D341Med (cell line): ENCODE results near the gene TNFRSF14.

ENCODE experiments used
- DNase-seq: peaks from one replicate; pipeline ENCODE4 v3.0.0; 2012; ENCODE audit warnings: low spot score

The TNFRSF14 gene

DNA sequence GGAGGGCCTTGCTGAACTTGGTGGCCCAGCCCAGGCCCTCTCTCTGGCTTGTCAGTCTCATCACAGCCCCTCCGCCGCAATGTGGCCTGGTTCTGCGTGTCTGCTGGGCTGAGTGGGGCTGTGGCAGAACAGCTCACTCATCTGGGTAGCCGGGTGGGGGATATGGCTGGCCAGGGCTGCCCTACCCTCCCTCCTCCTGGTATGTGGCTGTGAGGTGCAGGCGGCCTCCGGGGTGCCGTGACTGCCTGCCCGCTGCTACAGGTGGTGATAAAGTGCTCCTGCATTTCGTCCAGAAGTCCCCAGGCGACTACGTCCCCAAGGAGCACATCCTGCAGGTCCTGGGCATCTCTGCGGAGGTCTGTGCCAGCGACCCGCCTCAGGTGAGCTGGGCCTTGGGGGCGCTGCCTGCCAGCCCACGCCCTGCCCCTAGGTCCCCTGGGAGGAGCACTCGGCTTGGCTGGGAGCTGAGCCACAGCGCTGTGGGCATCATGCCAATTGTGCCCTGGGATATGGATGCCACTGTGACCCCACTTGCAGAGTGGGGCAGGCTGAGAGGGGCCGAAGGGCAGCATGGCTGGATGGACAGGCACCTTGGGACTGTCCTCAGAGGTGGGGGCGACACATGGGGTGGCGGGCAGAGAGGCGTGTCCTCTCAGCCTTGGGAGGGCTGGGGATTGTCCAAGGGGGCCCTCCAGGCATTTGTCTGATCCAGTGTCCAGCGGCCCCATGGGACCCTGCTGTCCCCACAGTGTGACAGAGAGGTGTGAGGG, 32.7 kb downstream of the TNFRSF14 start:
- no peak for DNase-seq

DNA sequence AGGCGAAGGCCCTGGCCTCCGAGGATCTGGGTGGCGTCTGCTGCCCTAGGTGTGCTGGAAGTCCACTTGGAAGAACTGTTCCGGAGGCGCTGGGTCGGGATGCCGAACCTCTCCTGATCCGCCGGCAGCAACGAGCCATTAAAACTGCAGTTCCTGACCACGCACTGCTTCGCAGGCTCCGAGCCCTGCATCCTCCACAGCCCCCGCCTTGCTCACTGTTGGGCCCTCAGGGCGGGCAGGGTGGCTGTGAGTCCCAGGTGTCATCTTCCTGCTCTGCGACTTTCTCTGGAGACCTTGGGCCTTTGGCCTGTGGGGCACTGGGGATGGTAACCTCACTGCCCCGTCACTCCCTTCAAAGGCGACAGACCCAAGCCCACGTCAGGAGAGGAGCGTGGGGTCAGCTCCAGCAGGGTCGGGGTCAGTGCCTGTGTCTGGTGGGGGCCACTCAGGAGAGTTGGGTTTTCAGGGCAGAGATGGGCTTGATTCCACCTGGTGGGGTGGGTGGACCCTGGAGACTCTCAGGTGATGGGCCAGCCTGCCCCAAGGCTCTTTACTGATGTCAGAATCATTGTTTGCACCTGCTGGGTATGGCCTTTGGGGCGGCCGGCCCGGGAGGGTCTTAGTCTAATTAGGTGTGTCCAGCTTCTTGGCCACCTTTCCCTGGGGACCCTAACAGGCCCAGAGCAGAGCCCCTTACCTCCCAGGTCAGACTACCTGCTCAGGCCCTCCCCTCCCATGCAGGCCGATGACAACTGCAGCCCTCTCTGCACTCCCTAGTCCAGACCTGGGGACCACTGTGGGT, 33.5 kb downstream of the TNFRSF14 start:
- no peak for DNase-seq

DNA sequence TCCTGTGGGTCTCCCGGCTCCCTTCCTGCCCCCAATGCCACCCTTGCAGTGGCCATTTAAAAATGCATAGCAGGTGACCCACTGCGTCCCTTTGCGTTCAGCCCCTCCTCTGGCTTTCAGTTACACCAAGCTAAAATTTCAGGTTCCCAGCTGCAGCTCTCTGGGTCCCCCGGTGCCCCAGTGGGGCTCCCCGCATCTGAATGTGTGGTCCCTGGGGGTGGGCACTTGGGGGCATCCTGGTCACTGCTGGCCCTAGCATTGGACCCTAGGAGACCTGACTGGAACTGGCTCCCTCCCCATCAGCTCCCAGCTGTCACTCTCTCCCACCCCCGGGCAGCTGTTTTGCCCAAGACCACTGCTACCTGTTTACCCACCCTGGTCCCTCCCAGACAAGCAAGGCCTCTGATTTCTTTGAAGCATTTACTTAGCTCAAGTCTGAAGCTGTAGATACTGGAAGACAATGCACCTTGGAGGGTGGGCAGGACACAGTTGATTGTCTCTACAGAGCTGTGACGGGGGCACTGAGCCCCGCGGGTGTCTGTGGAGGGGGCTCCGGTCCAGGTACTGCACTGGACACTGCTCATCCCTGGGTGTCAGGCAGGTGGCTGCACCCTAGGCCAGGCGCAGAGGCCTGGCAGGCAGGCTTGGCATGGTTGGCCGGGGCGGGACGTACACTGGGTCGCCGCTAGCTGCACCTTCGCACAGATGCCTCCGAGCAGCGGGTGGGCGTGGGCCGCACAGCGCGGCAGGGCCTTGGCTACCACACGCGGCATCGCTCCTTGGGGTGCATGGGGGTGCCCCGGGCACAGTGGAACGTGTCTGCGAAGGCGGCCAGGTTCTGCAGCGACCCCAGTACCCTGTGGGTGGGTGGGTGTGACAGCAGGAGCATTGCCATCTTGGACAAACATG, 34.3 kb downstream of the TNFRSF14 start:
- no peak for DNase-seq

DNA sequence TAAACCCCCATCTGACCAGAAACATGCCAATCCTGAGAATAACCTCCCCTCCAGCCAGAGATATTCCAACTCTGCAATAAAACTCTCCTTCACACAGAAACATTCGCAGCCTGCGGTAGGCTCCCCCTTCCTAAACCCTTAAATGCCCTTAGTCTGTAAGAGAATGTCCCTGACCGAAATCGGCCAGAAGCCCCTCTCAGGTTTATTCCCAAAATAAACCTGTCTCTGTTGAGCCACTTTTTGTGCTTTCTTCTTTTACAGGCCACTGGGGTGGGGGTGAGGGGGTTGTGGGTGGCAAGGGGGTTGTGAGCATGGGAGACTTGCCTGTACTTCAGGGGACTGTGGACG, 35.0 kb downstream of the TNFRSF14 start:
- DNase-seq, result no peak

DNA sequence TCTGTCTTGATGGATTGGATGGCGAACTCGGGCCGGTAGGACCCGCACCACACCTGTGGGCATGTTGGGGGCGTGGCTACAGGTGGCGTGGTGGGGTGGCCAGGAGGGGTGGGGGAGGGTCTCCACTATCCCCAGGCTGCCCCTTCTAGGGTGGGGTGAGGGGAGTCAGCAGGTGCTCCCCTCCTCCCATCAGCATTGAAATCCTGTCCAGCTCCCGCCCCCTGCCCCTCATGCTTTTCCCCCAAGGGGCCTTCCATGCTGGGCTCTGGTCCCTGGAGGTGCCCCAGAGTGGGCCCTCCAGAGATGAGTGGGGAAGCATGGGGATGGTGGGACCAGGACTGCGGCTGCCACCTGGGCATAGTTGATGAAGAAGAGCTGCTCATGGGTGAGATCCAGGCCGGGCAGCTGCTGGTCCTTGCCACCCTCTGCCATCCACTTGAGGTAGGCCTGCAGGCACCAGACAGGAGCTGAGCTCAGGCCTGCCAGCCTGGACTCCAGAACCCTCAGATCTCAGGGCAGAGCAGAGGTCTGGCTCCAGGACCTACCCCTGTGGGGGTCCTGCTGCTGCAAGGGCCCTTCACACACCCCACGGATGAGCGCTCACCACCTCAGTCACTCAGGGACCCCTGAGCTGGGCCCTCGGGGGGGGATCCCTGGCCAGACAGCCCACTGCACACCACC, 35.5 kb downstream of the TNFRSF14 start:
- no peak for DNase-seq

DNA sequence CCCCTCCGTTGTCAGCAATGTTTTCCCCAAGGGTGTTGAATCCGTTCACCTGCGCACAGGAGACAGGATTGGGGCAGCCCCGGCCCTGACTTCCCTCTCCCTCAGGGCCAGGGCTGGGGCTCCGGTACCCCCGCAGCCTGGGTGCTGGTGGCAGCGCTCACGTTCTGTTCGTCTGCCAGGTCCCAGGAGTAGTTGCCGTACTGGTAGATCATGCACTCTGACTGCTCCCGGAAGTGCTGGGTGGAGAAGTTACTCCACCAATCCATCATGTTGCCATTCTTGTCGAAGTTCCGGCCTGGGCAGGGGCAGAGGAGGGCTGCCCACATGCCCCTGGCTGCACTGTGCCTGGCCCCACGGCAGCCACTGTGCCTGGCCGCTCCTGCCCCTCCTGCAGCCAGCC, 36.5 kb downstream of the TNFRSF14 start:
- no peak for DNase-seq

DNA sequence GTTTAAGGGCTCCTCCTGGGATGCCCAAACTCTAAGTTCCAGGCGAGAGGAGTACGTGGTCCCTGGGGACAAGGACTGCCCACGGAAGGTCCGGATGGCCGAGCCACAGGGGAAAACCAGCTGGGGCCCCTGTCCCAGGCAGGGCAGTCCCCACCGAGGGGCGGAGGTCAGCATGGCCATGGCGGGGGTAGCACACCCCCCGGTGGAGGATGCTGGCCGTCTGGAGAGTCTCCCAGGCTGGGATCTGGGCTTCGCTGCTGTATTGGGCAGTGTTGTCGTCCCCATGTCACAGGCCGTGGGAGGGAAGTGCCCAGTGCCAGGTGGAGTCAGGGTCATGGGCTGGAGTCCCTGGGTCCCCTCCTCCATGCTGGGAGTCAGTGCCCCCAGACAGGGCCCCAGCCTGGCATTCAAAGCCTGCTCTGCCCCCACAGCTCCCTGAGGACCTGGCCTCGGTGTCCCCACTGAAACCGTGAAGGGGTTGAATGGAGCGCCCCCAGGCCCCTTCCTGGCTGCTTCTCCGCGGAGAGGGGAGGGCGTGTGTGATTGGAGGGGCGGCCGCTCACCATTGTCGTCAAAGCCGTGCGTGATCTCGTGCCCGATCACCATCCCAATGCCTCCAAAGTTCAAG, 37.2 kb downstream of the TNFRSF14 start:
- no peak for DNase-seq

DNA sequence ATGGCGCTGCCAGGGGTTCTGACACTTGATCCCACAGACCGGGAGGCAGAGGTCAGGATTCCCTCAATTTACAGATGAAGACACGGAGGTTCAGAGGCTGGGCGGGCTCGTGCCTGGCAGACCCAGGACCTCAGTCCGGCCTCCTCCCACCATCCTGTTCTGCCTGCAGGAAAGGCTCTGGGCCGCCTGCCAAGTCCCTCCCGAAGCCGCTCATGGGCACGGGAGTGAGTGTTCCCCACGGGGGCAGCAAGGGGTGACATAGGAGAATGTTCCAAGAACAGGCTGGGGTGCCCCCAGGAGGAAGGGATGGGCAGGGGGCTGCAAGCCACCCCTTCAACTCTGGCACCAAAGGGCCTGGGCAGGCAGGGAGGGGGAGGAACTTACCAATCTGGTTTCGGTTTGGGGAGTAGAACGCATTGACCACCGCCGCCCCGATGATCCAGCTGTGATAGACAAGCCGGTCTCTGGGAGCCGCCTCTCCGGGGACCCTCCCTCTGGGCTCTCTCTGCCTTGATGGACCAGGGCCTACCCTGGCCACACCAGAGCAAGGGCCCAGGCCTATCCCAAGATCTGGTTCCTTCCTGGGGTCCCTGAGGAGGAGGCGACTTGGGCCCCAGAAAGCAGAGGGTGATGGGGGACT, 38.0 kb downstream of the TNFRSF14 start:
- DNase-seq, result no peak

DNA sequence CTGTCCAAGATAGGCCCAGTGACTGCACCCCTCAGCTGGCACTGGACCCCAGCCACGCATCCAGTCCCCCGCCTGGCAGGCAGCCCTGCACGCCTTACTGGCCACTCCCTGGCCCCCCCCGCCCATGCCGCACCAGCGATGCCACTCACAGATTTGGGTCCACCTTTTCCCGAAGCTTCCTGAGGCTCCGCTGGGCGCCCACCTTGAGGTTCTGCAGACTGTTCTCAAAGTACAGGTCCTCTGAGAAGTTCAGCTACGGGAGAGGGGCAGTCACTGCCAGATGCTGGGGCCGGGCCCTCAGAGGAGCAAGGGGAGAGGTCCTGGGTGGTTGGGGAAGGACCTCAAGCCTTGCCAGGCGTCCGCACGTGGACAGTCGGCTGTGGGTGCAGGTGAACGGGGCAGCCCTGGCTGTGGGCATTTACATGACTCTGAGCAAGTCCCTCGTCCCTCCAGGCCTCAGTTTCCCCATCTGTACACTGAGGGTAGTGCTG, 38.5 kb downstream of the TNFRSF14 start:
- no peak for DNase-seq

DNA sequence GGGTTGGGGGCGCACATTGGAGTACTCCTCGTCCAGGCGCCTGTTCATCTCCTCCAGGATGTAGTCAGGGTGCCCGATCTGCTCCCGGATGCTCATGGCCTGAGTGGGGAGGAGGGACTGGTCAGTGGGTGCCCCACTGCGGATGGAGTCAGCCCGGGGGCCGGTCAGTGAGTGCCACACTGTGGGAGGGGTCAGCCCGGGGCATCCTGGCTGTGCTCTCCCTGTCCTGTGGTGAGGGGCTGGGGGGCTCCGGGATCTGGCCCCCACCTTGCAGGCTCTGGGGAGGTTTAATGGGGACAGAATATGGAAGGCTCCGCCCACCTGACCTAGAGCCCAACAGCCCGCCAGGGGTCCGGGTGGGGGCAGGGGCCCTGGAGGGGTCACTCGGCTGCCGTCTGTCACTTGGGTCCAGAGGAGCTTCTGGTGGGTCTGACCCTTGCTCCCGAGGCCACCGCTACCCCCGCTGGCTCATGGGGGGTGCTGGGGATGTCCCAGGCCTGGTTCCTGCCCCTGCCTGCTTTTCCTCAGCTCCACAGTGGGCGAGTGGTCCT, 39.2 kb downstream of the TNFRSF14 start:
- DNase-seq, result no peak

DNA sequence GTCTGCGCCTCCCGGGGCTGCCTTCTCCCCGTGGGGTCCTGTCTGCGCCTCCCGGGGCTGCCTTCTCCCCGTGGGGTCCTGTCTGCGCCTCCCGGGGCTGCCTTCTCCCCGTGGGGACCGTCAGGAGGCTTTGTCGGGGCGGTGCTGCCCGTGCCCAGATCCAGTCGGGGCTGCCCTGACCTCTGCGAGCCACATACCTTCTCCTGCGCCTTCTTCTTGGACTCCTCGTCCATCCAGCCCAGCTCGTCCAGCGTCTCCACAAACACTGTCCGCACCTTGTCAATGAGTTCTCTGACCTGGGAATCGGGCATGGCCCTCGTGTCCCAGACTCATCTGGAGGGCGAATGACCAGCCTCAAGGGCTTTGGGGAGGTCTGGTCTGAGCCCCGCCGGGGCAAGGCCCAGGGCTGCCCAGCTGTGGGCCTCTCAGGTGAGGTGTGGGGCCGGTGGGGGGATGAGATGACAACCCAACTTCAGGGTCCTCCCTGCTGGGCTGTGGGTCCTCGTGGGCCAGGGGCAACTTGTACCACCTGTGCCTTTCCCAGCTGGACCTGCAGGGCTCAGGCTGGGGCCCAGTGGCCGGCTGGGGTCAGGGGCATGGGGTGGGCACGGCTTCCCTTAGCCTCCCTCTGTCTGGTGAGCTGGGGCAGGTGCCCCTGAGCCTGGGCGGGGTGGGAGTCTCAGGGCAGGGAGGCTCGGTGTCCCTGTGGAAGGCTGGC, 39.8 kb downstream of the TNFRSF14 start:
- DNase-seq, result no peak

DNA sequence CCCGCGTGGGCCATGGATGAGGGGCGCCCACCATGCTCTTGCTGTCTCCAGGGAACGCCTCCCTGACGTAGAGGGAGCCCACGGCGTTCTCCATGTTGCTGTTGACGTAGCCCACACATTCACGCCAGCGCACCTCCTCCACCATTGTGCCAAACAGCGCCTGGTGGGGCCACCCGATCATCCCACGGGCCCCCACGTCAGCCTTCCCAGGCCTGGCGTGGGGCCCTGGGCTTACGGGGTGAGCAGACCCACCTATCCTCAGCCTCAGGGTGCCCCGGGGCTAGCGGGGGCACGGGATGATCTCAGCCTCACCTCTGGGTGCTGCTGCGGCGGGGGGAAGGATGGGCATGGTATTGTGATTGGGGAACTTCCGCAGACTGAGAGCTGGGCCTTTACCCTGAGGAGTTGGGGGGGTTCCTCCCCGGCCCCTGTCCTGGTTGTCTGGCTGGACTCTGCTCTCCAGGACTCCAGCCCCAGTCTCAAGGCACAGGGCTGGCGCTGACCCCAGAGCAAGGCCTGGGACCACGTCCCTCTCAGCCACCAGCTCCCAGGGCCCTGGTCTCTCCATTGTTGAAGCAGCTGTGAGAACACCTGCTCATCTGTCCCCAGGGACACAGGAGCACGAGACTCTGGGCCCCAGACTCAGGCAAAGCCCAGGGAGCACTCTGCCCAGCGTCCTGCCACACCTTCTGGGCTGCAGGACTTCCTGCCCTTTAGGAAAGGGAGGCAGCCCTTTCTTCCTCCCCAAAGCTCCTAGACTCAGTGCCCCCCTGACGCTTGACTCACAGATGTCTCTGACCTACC, 40.6 kb downstream of the TNFRSF14 start:
- peak; percentile 26 for DNase-seq

DNA sequence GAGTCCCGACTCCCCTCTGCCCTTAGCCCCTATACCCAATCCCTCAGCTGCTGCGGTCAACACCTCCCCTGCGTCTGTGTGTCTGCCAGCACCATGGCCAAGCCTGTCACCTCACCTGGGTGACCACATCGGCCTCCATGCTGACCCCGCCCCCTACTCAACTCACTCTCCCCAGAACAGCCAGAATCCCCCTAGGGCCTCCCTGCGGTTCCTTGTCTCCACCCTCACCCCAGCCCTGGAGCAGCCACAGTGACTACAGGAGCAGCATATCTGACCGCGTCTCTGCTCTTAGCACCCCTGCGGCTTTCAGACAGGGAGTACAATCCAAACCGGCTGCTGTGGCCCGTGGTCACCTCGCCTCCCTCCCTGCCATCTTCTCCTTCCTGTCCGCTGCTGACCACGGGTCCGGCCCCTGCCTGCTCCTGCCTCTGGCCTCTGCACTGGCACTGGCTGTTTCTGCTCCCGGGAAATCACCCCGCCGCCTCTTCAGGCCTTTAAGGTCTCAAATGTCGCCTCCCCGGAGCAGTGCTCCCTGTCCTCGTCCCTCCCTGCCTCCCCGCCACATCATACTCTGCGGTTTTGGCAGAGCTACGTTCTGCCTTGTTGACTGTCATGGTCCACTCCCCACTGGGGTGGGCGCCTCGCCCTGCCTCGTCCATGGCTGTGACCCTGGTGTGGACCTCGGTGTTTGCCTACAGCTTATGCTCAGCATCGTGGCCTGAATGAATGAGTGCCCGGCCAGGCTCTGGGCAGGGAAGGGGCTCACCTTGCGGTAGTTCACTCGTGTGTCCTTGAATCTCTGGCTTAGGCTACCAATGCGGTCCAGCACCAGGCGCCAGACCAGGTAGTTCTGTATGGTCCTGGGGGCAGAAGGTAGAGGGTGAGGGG, 41.5 kb downstream of the TNFRSF14 start:
- no peak for DNase-seq

DNA sequence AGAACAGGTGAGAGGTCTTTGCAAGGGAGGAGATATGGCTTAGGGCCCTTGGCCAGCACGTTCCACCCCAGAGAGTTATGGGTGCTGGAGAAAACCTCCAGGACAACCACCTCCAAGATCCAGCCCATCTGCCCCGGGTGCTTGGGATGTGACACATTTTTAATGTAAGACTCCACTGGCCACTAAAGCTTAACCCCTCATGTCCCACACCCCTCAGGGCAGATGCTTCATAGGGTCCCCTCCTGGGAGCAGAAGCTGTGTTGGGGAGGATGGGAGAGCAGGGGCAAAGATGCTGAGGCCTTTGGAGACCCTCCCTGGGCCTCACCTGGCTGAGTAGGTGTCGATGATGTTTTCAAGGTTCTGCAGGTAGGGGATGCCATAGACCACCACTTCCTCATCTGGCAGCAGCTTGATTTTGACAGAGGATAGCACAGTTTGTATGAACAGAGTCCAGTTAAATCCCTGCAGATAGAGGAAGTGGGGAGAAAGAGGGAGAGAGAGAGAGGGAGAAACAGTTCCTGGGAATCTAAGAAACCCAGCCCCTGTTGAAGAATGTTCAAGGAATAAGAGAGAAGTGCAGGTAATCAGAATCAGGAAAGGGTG, 42.3 kb downstream of the TNFRSF14 start:
- no peak for DNase-seq

DNA sequence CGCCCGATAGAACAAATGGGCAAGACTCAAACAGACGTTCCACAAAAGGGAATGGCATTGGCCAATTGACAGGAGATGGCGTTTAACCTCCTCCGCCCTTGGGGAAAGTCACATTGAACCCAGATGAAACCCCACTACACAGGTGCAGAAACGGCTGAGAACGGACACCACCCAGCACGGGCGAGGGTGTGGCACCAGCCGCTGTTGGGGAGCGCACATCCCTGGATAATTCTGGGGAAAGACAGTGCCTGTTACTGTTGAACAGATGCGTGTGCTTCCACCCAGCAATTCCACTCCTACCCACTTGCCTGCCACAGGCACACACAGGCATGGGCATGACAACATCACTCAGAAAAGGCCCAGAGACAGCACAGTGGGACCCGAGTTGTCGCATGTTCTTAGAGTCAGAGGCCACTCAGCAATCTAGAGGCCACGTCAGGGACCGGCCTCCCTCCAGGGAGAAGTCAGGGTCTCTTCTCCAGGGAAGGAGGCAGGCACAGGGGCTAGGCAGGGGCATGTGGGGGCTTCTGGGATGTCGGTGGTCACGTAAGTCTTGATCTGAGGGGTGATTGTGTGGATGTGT, 45.6 kb downstream of the TNFRSF14 start:
- DNase-seq, result no peak

DNA sequence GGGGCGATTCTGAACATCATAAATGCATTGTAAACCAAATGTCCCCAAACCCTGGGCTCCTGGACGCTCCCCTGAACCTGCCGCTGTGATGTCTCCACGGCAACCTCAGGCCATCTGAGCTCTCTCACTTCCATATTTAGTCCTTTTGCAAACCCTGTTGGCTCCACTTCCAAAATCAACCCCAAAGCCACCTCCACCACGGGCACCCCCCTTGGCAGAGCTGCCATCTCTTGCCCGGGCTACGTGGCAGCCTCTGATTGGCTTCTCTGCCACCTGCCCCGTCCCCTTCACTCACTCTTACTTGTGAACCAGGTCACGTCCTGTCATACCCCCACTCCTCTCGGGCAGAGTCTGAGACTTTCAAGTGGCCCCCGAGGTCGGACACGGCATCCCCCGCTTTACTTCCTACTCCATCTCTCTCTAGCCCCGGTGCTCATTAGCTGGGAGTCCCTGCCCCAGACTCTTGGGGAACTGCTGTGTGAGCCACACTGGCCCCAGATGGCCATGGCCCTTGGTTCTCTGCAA, 46.2 kb downstream of the TNFRSF14 start:
- no peak for DNase-seq
